MM.1S (cell line): ENCODE data around the gene OTOP2.

Source experiments
- CTCF ChIP-seq: fragments of 300-600 bp; sonication (generic); IDR thresholded peaks from 2 replicates; pipeline ENCODE4 v1.5.1; 2016; ENCODE audit warnings: antibody characterized with exemption, low read length, mixed read lengths
- EZH2 ChIP-seq: fragments of 300-600 bp; sonication (generic); optimal IDR thresholded peaks from 2 replicates; pipeline ENCODE3; 2017; ENCODE audit warnings: low read depth, mild to moderate bottlenecking, antibody characterized with exemption, low read length, mixed read lengths
- EZH2phosphoT487 ChIP-seq: fragments of 300-600 bp; sonication (generic); IDR thresholded peaks from 2 replicates; pipeline ENCODE4 v1.6.1; 2018; ENCODE audit warnings: antibody characterized with exemption, low read length

GRCh38 chr17:74916851-74917199, 7.2 kb upstream of the OTOP2 start:
- TF ChIP-seq CTCF, result no peak
- TF ChIP-seq EZH2, result no peak
- TF ChIP-seq EZH2phosphoT487, result no peak
